Esophagus muscularis mucosa (tissue), 4 donors: Measurements from ENCODE around the gene CTIF. TPM values are rescaled to one million over a fixed set of nuclear protein-coding genes. Genes with fewer than 3 reads are reported as not detected.
A peak's percentile ranks its signal among the peaks of the same experiment; 100 is the strongest.

Experiments
- DNase-seq: peaks from one replicate; pipeline ENCODE4 v3.0.0-alpha.2; 2017; ENCODE audit errors: extremely low spot score
- H3K27ac ChIP-seq, 4 donors: fragments of 200-600 bp; sonication (generic); replicated peaks in 1 of 4; 1 replicate in 3 of 4; 2 replicates in 1 of 4; pipeline ENCODE4 v1.5.1; 2016 to 2019; ENCODE audit warnings: mild to moderate bottlenecking in 1 of 4
- H3K27me3 ChIP-seq, 4 donors: fragments of 200-600 bp; sonication (generic); one replicate each; pipeline versions ENCODE4 v1.5.1 to v1.6.0; 2016 to 2019
- H3K36me3 ChIP-seq, 4 donors: fragments of 200-600 bp; sonication (generic); one replicate each; pipeline ENCODE4 v1.5.1; 2016 to 2019
- H3K4me1 ChIP-seq, 4 donors: fragments of 200-600 bp; sonication (generic); one replicate each; pipeline ENCODE4 v1.5.1; 2016 to 2019
- H3K4me3 ChIP-seq, 4 donors: fragments of 200-600 bp; sonication (generic); 1 replicate in 2 of 4; 2 replicates in 2 of 4; pipeline ENCODE4 v1.5.1; 2016 to 2019; ENCODE audit warnings: mild to moderate bottlenecking in 4 of 4, moderate library complexity in 1 of 4
- H3K9me3 ChIP-seq, 4 donors: fragments of 200-600 bp; sonication (generic); 1 replicate in 3 of 4; 2 replicates in 1 of 4; pipeline ENCODE4 v1.5.1; 2016 to 2019
- CTCF ChIP-seq, 3 experiments: fragments of 200-600 bp in 2 of 3; fragments of 450-650 bp in 1 of 3; sonication (generic) in 2 of 3; IDR thresholded peaks; one replicate each; pipeline ENCODE4 v1.5.1; 2017 to 2019; ENCODE audit warnings: antibody characterized with exemption in 3 of 3, mild to moderate bottlenecking in 2 of 3, moderate library complexity in 1 of 3
- EP300 ChIP-seq: sonication (generic); formaldehyde crosslinking; IDR thresholded peaks from one replicate; pipeline ENCODE4 v1.6.1; 2017; ENCODE audit warnings: antibody characterized with exemption
- POLR2A ChIP-seq: fragments of 450-650 bp; IDR thresholded peaks from one replicate; pipeline ENCODE4 v1.6.1; 2017; ENCODE audit warnings: antibody characterized with exemption, moderate library complexity, mild to moderate bottlenecking, low read depth
- POLR2AphosphoS5 ChIP-seq, 2 donors: sonication (generic); formaldehyde crosslinking; IDR thresholded peaks; one replicate each; pipeline ENCODE4 v1.6.1; 2017; ENCODE audit warnings: antibody characterized with exemption in 2 of 2
- WGBS: methylation state at CpG from one replicate; pipeline ENCODE4 v1.1.5; 2018; 5-methylcytosine and 5-hydroxymethylcytosine counted together
- intact Hi-C: fragments of 100-400 bp; cut with DNase I; formaldehyde crosslinking; loops from one replicate; pipeline ENCODE4 v1.15.1; 2023
- total RNA-seq, 4 donors: library from RNA; depleted of rRNA; stranded (reverse); fragments of >200 nt; gene quantifications; one replicate each; pipeline versions ENCODE4 v1.1.0 to v1.2.1, GENCODE V29; 2016

Gene CTIF
- total RNA-seq, 4 donors from 2014 or later, result 63.1 to 137 (median 87.7) TPM

- TF ChIP-seq POLR2A (no peak), POLR2AphosphoS5 (IDR thresholded peaks at IDR 0.05) (no peak), EP300 (no peak), CTCF (IDR thresholded peaks at IDR 0.05) (no peak)
- no peaks in the 10 kb centered on the region for H3K9me3 ChIP-seq
- no peaks in the 10 kb centered on the region for H3K27me3 ChIP-seq
- no peak overlapping the region for H3K27ac ChIP-seq
- DNase-seq, result no peak
- H3K36me3 ChIP-seq, result peaks cover 0 to 24% (median 11%) of the 10 kb centered on the region in 4 donors
- WGBS, result 86% methylated on average over 3 of the region's 3 CpGs
- intact Hi-C loops, result no loop called here
- H3K4me3 ChIP-seq, result no peak overlapping the region
- peaks cover 37 to 69% (median 57%) of the 10 kb centered on the region in 4 donors for H3K4me1 ChIP-seq
Observed at GRCh38 chr18:48619016-48619415, 80.2 kb downstream of the CTIF start.

DNA sequence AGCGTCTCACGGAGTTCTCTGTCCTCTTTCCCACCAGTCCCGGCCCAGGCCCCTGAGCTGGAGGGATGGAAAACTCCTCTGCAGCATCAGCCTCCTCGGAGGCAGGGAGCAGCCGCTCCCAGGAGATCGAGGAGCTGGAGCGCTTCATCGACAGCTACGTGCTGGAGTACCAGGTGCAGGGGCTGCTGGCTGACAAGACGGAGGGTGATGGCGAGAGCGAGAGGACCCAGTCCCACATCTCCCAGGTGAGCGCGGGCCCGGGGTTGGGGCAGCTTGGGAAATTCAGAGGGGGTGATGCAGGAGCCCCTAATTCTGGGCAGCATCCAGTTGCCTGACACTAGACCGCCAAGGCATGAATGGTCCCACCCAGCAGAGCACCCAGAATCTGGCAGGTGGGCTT is 80.7 kb downstream of the CTIF start:
- no peak for TF ChIP-seq POLR2A
- no peak for TF ChIP-seq CTCF (IDR thresholded peaks at IDR 0.05)
- TF ChIP-seq POLR2AphosphoS5 (IDR thresholded peaks at IDR 0.05), result no peak
- no peak for TF ChIP-seq EP300
- DNase-seq, result no peak
- Histone ChIP-seq H3K27me3 (no peaks in the 10 kb centered on the region), H3K4me3 (no peak overlapping the region), H3K4me1 (peaks cover 37 to 69% (median 57%) of the 10 kb centered on the region in 4 donors), H3K9me3 (no peaks in the 10 kb centered on the region), H3K36me3 (peaks cover 0 to 24% (median 11%) of the 10 kb centered on the region in 4 donors), H3K27ac (no peak overlapping the region)
- intact Hi-C loops, result no loop called here
- WGBS, result 98% methylated on average over 10 of the region's 16 CpGs

DNA sequence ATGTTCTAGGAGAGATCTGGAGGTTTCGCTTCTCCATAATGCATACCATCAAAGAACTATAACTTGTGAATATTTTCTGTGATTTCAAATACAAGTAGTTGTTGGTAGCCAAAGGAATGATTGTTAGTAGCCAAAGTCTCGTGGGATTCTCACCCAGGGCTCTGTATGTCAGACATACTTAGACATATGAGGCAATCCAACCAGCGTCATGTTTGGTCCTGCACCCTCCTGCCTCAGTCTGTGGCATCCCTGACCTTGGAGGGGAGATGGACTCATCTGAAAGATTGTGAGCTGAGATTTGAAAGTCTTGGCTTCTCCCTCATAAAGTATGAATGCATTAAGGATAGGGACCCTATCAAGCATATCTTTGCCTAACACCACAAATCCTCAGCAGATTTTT is 81.2 kb downstream of the CTIF start:
- H3K27ac ChIP-seq, result no peak overlapping the region
- no peak overlapping the region for H3K4me3 ChIP-seq
- intact Hi-C loops, result no loop called here
- no peaks in the 10 kb centered on the region for H3K9me3 ChIP-seq
- peaks cover 37 to 68% (median 59%) of the 10 kb centered on the region in 4 donors for H3K4me1 ChIP-seq
- H3K27me3 ChIP-seq, result no peaks in the 10 kb centered on the region
- WGBS, result 89% methylated on average over 3 of the region's 3 CpGs
- DNase-seq, result no peak
- H3K36me3 ChIP-seq, result peaks cover 0 to 24% (median 12%) of the 10 kb centered on the region in 4 donors
- no peak for TF ChIP-seq POLR2A
- TF ChIP-seq CTCF (IDR thresholded peaks at IDR 0.05), result no peak
- no peak for TF ChIP-seq EP300
- TF ChIP-seq POLR2AphosphoS5 (IDR thresholded peaks at IDR 0.05), result no peak

GRCh38 chr18:48621240-48621639 is 82.4 kb downstream of the CTIF start:
- Histone ChIP-seq H3K36me3 (peaks cover 0 to 24% (median 14%) of the 10 kb centered on the region in 4 donors), H3K27me3 (no peaks in the 10 kb centered on the region), H3K27ac (peak overlapping the region; percentile 68 to 87 (median 84)), H3K4me1 (peaks cover 29 to 62% (median 57%) of the 10 kb centered on the region in 4 donors), H3K9me3 (no peaks in the 10 kb centered on the region), H3K4me3 (no peak overlapping the region)
- intact Hi-C loops, result no loop called here
- WGBS, result 85% methylated on average over 8 of the region's 8 CpGs
- no peak for TF ChIP-seq POLR2AphosphoS5 (IDR thresholded peaks at IDR 0.05)
- no peak for TF ChIP-seq POLR2A
- no peak for TF ChIP-seq CTCF (IDR thresholded peaks at IDR 0.05)
- no peak for TF ChIP-seq EP300
- no peak for DNase-seq
